ENCODE data around the gene VARS1. TPM values are rescaled to one million over a fixed set of nuclear protein-coding genes. Genes with fewer than 3 reads are reported as not detected.

The VARS1 gene
- total RNA-seq, 1 experiment from 2014 or later, result 89.8 TPM

- no TSS peak for BruUV-seq (replicated peaks)
- CTCF ChIA-PET, result no interaction called here
Observed at GRCh38 chr6:31781244-31782125, 14.1 kb downstream of the VARS1 start.

GRCh38 chr6:31780507-31781243 lies 14.9 kb downstream of the VARS1 start:
- POLR2A ChIA-PET (ENCODE audit: unreplicated experiment), result interaction anchor here (0.6 kb wide), 1 partner anchor 47 kb away, joined by 3 read pairs; the partner anchor contains the start of gene HSPA1B
- Histone ChIP-seq H3K79me2 (ENCODE audit: low read length) (no peaks in the 10 kb centered on the region), H3K4me1 (ENCODE audit: insufficient read depth, low read length) (peaks cover 22% of the 10 kb centered on the region), H3K9me3 (ENCODE audit: low read length) (no peaks in the 10 kb centered on the region), H3F3A (ENCODE audit: low read length, unreplicated experiment) (peaks cover 3% of the 10 kb centered on the region), H3K9ac (ENCODE audit: low read length) (no peak overlapping the region), H3K9me2 (replicated peaks; ENCODE audit: low read length) (no peaks in the 10 kb centered on the region), H3K27me3 (ENCODE audit: low read length) (no peaks in the 10 kb centered on the region), H4K20me1 (ENCODE audit: low read length) (no peaks in the 10 kb centered on the region), H3K27ac (ENCODE audit: low read length) (no peak overlapping the region), H3K4me3 (ENCODE audit: low read length) (no peak overlapping the region), H2AFZ (ENCODE audit: low read length) (no peak overlapping the region), H3K4me2 (ENCODE audit: low read length) (no peak overlapping the region), H3K36me3 (ENCODE audit: low read depth, low read length) (peaks cover 57% of the 10 kb centered on the region)
- TF ChIP-seq EZH2 (IDR thresholded peaks at IDR 0.05; ENCODE audit: low read length, unreplicated experiment) (no peak), EZH2phosphoT487 (IDR thresholded peaks at IDR 0.05; ENCODE audit: borderline replicate concordance, low read length) (no peak)
- TF ChIP-seq, protein P1, sequence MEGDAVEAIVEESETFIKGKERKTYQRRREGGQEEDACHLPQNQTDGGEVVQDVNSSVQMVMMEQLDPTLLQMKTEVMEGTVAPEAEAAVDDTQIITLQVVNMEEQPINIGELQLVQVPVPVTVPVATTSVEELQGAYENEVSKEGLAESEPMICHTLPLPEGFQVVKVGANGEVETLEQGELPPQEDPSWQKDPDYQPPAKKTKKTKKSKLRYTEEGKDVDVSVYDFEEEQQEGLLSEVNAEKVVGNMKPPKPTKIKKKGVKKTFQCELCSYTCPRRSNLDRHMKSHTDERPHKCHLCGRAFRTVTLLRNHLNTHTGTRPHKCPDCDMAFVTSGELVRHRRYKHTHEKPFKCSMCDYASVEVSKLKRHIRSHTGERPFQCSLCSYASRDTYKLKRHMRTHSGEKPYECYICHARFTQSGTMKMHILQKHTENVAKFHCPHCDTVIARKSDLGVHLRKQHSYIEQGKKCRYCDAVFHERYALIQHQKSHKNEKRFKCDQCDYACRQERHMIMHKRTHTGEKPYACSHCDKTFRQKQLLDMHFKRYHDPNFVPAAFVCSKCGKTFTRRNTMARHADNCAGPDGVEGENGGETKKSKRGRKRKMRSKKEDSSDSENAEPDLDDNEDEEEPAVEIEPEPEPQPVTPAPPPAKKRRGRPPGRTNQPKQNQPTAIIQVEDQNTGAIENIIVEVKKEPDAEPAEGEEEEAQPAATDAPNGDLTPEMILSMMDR (conservative IDR thresholded peaks at IDR 0.05; ENCODE audit: low read depth, low read length), result no peak
- no TSS peak for BruUV-seq (replicated peaks)
- CTCF ChIA-PET, result no interaction called here
- DNase-seq, result no peak
- no peak for ATAC-seq
- intact Hi-C loops (cut with micrococcal nuclease), result no loop called here

More at GRCh38 chr6:31781244-31782125, 14.1 kb downstream of the VARS1 start:
- ATAC-seq (no peak), DNase-seq (no peak)
- Histone ChIP-seq H3K27me3 (ENCODE audit: low read length) (no peaks in the 10 kb centered on the region), H3K79me2 (ENCODE audit: low read length) (no peaks in the 10 kb centered on the region), H4K20me1 (ENCODE audit: low read length) (no peaks in the 10 kb centered on the region), H3F3A (ENCODE audit: low read length, unreplicated experiment) (peaks cover 3% of the 10 kb centered on the region), H3K4me1 (ENCODE audit: insufficient read depth, low read length) (peaks cover 14% of the 10 kb centered on the region), H3K9me3 (ENCODE audit: low read length) (no peaks in the 10 kb centered on the region), H2AFZ (ENCODE audit: low read length) (no peak overlapping the region), H3K27ac (ENCODE audit: low read length) (no peak overlapping the region), H3K4me3 (ENCODE audit: low read length) (no peak overlapping the region), H3K9me2 (replicated peaks; ENCODE audit: low read length) (no peaks in the 10 kb centered on the region), H3K9ac (ENCODE audit: low read length) (no peak overlapping the region), H3K36me3 (ENCODE audit: low read depth, low read length) (peaks cover 59% of the 10 kb centered on the region), H3K4me2 (ENCODE audit: low read length) (no peak overlapping the region)
- POLR2A ChIA-PET (ENCODE audit: unreplicated experiment), result no interaction called here
- TF ChIP-seq, protein P1 (conservative IDR thresholded peaks at IDR 0.05; ENCODE audit: low read depth, low read length), result no peak
- TF ChIP-seq EZH2phosphoT487 (IDR thresholded peaks at IDR 0.05; ENCODE audit: borderline replicate concordance, low read length) (no peak), EZH2 (IDR thresholded peaks at IDR 0.05; ENCODE audit: low read length, unreplicated experiment) (no peak)
- intact Hi-C loops (cut with micrococcal nuclease), result no loop called here

Data from PC-3 (cell line).